IMR-90 (cell line): ENCODE measurements around the gene LINC00237. TPM values are rescaled to one million over a fixed set of nuclear protein-coding genes. Genes with fewer than 3 reads are reported as not detected.

Experiments
- ATAC-seq: fragments of 200-7000 bp; cut with Tn5 transposase; 2 replicates; pipeline ENCODE4 v1.9.1; 2020; ENCODE audit warnings: low read depth, mild to moderate bottlenecking, moderate library complexity
- BruUV-seq: library from RNA; stranded (reverse); fragments of 400-500 nt; replicated peaks from 2 replicates; lab custom pipeline; 2021; lab: Mats Ljungman, UMichigan
- CTCF ChIA-PET: fragments of 300-600 bp; formaldehyde crosslinking; extraction: SDS; loops from one replicate; lab custom pipeline; 2021; ENCODE audit warnings: antibody characterized with exemption; lab: Yijun Ruan, JAX
- POLR2A ChIA-PET: fragments of 300-600 bp; sonication (Branson Sonifier 250); formaldehyde crosslinking; loops from one replicate; lab custom pipeline; 2022; ENCODE audit warnings: antibody characterized with exemption; ENCODE audit not compliant: unreplicated experiment; lab: Charles Lee
- DNase-seq: peaks from one replicate; pipeline ENCODE4 v3.0.0; 2013
- H2AFZ ChIP-seq: replicated peaks from 2 replicates; pipeline ENCODE3; 2013; ENCODE audit warnings: low read length, mild to moderate bottlenecking; ENCODE audit not compliant: poor library complexity
- H2AK5ac ChIP-seq: 2 replicates; pipeline ENCODE4 v1.6.1; 2013; ENCODE audit warnings: low read depth, low read length, inconsistent platforms
- H2AK9ac ChIP-seq: replicated peaks from 2 replicates; pipeline ENCODE3; 2013; ENCODE audit warnings: mild to moderate bottlenecking, low read depth, low read length, moderate library complexity; ENCODE audit not compliant: poor library complexity
- H2BK120ac ChIP-seq: 2 replicates; pipeline ENCODE4 v1.6.1; 2013; ENCODE audit warnings: low read depth, low read length, inconsistent platforms
- H2BK15ac ChIP-seq: 3 replicates; pipeline ENCODE4 v1.6.1; 2013; ENCODE audit warnings: low read depth, low read length, inconsistent platforms
- H2BK20ac ChIP-seq: 2 replicates; pipeline ENCODE4 v1.6.1; 2013; ENCODE audit warnings: low read depth, mild to moderate bottlenecking, inconsistent platforms, low read length, moderate library complexity
- H2BK5ac ChIP-seq: 2 replicates; pipeline ENCODE4 v1.6.1; 2013; ENCODE audit warnings: mild to moderate bottlenecking, low read depth, low read length, inconsistent platforms; ENCODE audit not compliant: poor library complexity, severe bottlenecking
- H3K14ac ChIP-seq: replicated peaks from 2 replicates; pipeline ENCODE4 v1.6.1; 2013; ENCODE audit warnings: low read depth, low read length, inconsistent platforms
- H3K18ac ChIP-seq: 2 replicates; pipeline ENCODE4 v1.6.1; 2013; ENCODE audit warnings: low read depth, low read length, control low read depth
- H3K23ac ChIP-seq: 2 replicates; pipeline ENCODE4 v1.6.1; 2013; ENCODE audit warnings: low read depth, low read length, inconsistent platforms
- H3K27ac ChIP-seq: 2 replicates; pipeline ENCODE4 v1.5.1; 2013; ENCODE audit warnings: mild to moderate bottlenecking, control low read depth, low read length; ENCODE audit not compliant: insufficient read depth
- H3K27me3 ChIP-seq: 2 replicates; pipeline ENCODE4 v1.6.1; 2013; ENCODE audit warnings: low read length; ENCODE audit not compliant: control insufficient read depth, insufficient read depth
- H3K36me3 ChIP-seq: 2 replicates; pipeline ENCODE4 v1.6.1; 2013; ENCODE audit warnings: low read length, mixed read lengths; ENCODE audit not compliant: control insufficient read depth, insufficient read depth
- H3K4ac ChIP-seq: 2 replicates; pipeline ENCODE4 v1.6.1; 2013; ENCODE audit warnings: low read depth, low read length, inconsistent platforms
- H3K4me1 ChIP-seq: 2 replicates; pipeline ENCODE4 v1.6.1; 2013; ENCODE audit warnings: low read length, mixed read lengths; ENCODE audit not compliant: control insufficient read depth, insufficient read depth
- H3K4me2 ChIP-seq: 2 replicates; pipeline ENCODE4 v1.6.1; 2013; ENCODE audit warnings: low read depth, mild to moderate bottlenecking, control low read depth, low read length, moderate library complexity
- H3K4me3 ChIP-seq: 2 replicates; pipeline ENCODE4 v1.5.1; 2013; ENCODE audit warnings: low read depth, mild to moderate bottlenecking, control low read depth, low read length, moderate library complexity; ENCODE audit not compliant: insufficient read depth
- H3K56ac ChIP-seq: 2 replicates; pipeline ENCODE4 v1.6.1; 2013; ENCODE audit warnings: low read length, inconsistent platforms; ENCODE audit not compliant: insufficient read depth; ENCODE audit errors: extremely low read depth
- H3K79me1 ChIP-seq, 2 experiments: 2 replicates each; pipeline ENCODE4 v1.6.1; 2013; ENCODE audit warnings: low read length in 2 of 2, inconsistent platforms in 1 of 2, low read depth in 1 of 2
- H3K9ac ChIP-seq: 2 replicates; pipeline ENCODE4 v1.6.1; 2013; ENCODE audit warnings: low read depth, low read length, control low read depth
- H3K9me1 ChIP-seq: 2 replicates; pipeline ENCODE4 v1.6.1; 2013; ENCODE audit warnings: low read length, inconsistent platforms; ENCODE audit not compliant: insufficient read depth
- H3K9me3 ChIP-seq: 2 replicates; pipeline ENCODE4 v1.6.1; 2013; ENCODE audit warnings: low read length; ENCODE audit not compliant: control insufficient read depth, insufficient read depth
- H4K20me1 ChIP-seq: 2 replicates; pipeline ENCODE4 v1.6.1; 2013; ENCODE audit warnings: low read length, inconsistent platforms; ENCODE audit not compliant: insufficient read depth
- H4K5ac ChIP-seq: 2 replicates; pipeline ENCODE4 v1.6.1; 2013; ENCODE audit warnings: mild to moderate bottlenecking, low read depth, low read length, control low read depth
- H4K8ac ChIP-seq, 2 experiments: 2 replicates each; pipeline ENCODE4 v1.6.1; 2013; ENCODE audit warnings: low read depth in 2 of 2, low read length in 2 of 2, control low read depth in 1 of 2, inconsistent platforms in 1 of 2
- H4K91ac ChIP-seq: 2 replicates; pipeline ENCODE4 v1.6.1; 2013; ENCODE audit warnings: low read depth, low read length, inconsistent platforms; ENCODE audit not compliant: insufficient read depth
- BHLHE40 ChIP-seq: fragments of 150-350 bp; IDR thresholded peaks from 2 replicates; pipeline ENCODE4 v1.6.1; 2016; ENCODE audit warnings: mild to moderate bottlenecking, low read depth, low read length
- CEBPB ChIP-seq: IDR thresholded peaks from 2 replicates; pipeline ENCODE4 v1.6.1; 2012; ENCODE audit warnings: low read depth, low read length, improper control_type of control experiment
- CHD1 ChIP-seq: IDR thresholded peaks from 2 replicates; pipeline ENCODE4 v1.6.1; 2012; ENCODE audit warnings: low read depth, low read length, improper control_type of control experiment
- CTCF ChIP-seq: conservative IDR thresholded peaks from 2 replicates; pipeline ENCODE4 v1.5.1; 2012; ENCODE audit warnings: mild to moderate bottlenecking, low read depth, low read length, improper control_type of control experiment
- FOS ChIP-seq: fragments of 150-350 bp; IDR thresholded peaks from 2 replicates; pipeline ENCODE4 v1.6.1; 2016; ENCODE audit warnings: low read depth, low read length
- MAFK ChIP-seq: IDR thresholded peaks from 2 replicates; pipeline ENCODE4 v1.6.1; 2012; ENCODE audit warnings: low read depth, low read length, improper control_type of control experiment
- MAZ ChIP-seq: IDR thresholded peaks from 2 replicates; pipeline ENCODE4 v1.6.1; 2012; ENCODE audit warnings: low read depth, mild to moderate bottlenecking, low read length, improper control_type of control experiment, moderate library complexity, borderline replicate concordance
- MXI1 ChIP-seq: IDR thresholded peaks from 2 replicates; pipeline ENCODE4 v1.6.1; 2012; ENCODE audit warnings: low read depth, mild to moderate bottlenecking, low read length, moderate library complexity, borderline replicate concordance
- NFE2L2 ChIP-seq: fragments of 150-350 bp; IDR thresholded peaks from 2 replicates; pipeline ENCODE4 v1.6.1; 2016; ENCODE audit warnings: low read depth, mild to moderate bottlenecking, low read length
- POLR2A ChIP-seq: IDR thresholded peaks from 2 replicates; pipeline ENCODE4 v1.6.1; 2012; ENCODE audit warnings: mild to moderate bottlenecking, low read depth, low read length
- RAD21 ChIP-seq: IDR thresholded peaks from 2 replicates; pipeline ENCODE4 v1.6.1; 2012; ENCODE audit warnings: low read length, improper control_type of control experiment
- RCOR1 ChIP-seq: IDR thresholded peaks from 2 replicates; pipeline ENCODE4 v1.6.1; 2012; ENCODE audit warnings: mild to moderate bottlenecking, low read length, improper control_type of control experiment; ENCODE audit not compliant: insufficient replicate concordance
- RFX5 ChIP-seq: IDR thresholded peaks from 2 replicates; pipeline ENCODE4 v1.8.0; 2012; ENCODE audit warnings: low read depth, mild to moderate bottlenecking, low read length, moderate library complexity
- SMC3 ChIP-seq: fragments of 150-350 bp; IDR thresholded peaks from 2 replicates; pipeline ENCODE4 v1.6.1; 2016; ENCODE audit warnings: low read depth, mild to moderate bottlenecking, antibody characterized with exemption, low read length, moderate library complexity
- WGBS, 2 experiments: methylation state at CpG; one replicate each; pipeline versions ENCODE4 v1.1.5 to v1.1.7; 2013; ENCODE audit warnings: missing lambda C conversion rate in 2 of 2; ENCODE audit not compliant: insufficient read length in 1 of 2; ENCODE audit errors: extremely low coverage in 2 of 2; 5-methylcytosine and 5-hydroxymethylcytosine counted together
- dilution Hi-C: fragments of 300-500 bp; cut with HindIII; formaldehyde crosslinking; loops from one replicate; pipeline ENCODE4 v1.14.3; 2018; ENCODE audit warnings: low sequenced_read_pairs; ENCODE audit not compliant: unreplicated experiment
- in situ Hi-C: fragments of 300-500 bp; cut with MboI; formaldehyde crosslinking; loops from 3 replicates; pipeline ENCODE4 v1.14.3; 2019; ENCODE audit warnings: low sequenced_read_pairs, inconsistent platforms, mixed read lengths
- intact Hi-C: fragments of 100-400 bp; cut with micrococcal nuclease; formaldehyde crosslinking; loops from 2 replicates; pipeline ENCODE4 v1.10.0; 2022
- polyA plus RNA-seq, 3 experiments: library from polyadenylated mRNA; depleted of rRNA; stranded (reverse); fragments of >200 nt; gene quantifications; 2 replicates each; pipeline ENCODE4 v1.2.3, GENCODE V29; 2012; ENCODE audit warnings: low replicate concordance in 1 of 3
- total RNA-seq: library from RNA; depleted of rRNA; stranded (reverse); fragments of >200 nt; gene quantifications from 2 replicates; pipeline ENCODE4 v1.2.3, GENCODE V29; 2012
- TF ChIP-seq, protein P1 (sequence below): fragments of 150-350 bp; IDR thresholded peaks from 2 replicates; pipeline ENCODE4 v1.6.1; 2017; ENCODE audit warnings: mild to moderate bottlenecking, antibody characterized with exemption, low read length, low read depth
- TF ChIP-seq, protein P2 (sequence below): fragments of 150-350 bp; IDR thresholded peaks from 2 replicates; pipeline ENCODE4 v1.6.1; 2016; ENCODE audit warnings: low read depth, mild to moderate bottlenecking, low read length, moderate library complexity, borderline replicate concordance

Gene LINC00237
- total and polyA plus RNA-seq, 2 of the 4 experiments (the other 2 are of a cell fraction), result not detected

- Histone ChIP-seq H2BK20ac (no peak overlapping the region), H3K4me2 (no peak overlapping the region), H3K4me1 (no peaks in the 10 kb centered on the region), H3K79me1 (no peaks in the 10 kb centered on the region; a peak in 1 of 4 replicates), H2BK5ac (no peak overlapping the region), H4K91ac (no peak overlapping the region), H4K5ac (no peak overlapping the region), H3K4ac (no peak overlapping the region), H3K9me1 (peaks cover 5% of the 10 kb centered on the region; the same call in 1 of the 2 replicates), H3K4me3 (no peak overlapping the region), H3K27ac (no peak overlapping the region), H3K56ac (no peak overlapping the region), H4K8ac (no peak overlapping the region), H3K36me3 (peaks cover 13% of the 10 kb centered on the region), H2AFZ (no peak overlapping the region), H4K20me1 (no peaks in the 10 kb centered on the region), H3K18ac (no peak overlapping the region), H2AK5ac (no peak overlapping the region), H3K14ac (no peak overlapping the region), H2BK120ac (no peak overlapping the region), H3K9ac (no peak overlapping the region), H3K27me3 (no peaks in the 10 kb centered on the region), H2BK15ac (no peak overlapping the region), H2AK9ac (no peak overlapping the region), H3K9me3 (no peaks in the 10 kb centered on the region), H3K23ac (no peak overlapping the region)
- DNase-seq, result no peak
- ChIA-PET POLR2A (no interaction called here), CTCF (interaction anchor here (1.0 to 1.1 kb wide), 2 partner anchors 11 to 99 kb away, joined by 3 read pairs; no protein-coding TSS in a partner anchor)
- TF ChIP-seq FOS (no peak), CTCF (no peak), MAFK (no peak), CHD1 (no peak), CEBPB (no peak), POLR2A (no peak), NFE2L2 (no peak), BHLHE40 (no peak), SMC3 (no peak), RAD21 (no peak), RFX5 (no peak), MAZ (no peak), RCOR1 (no peak), MXI1 (no peak)
- TF ChIP-seq, protein P1, sequence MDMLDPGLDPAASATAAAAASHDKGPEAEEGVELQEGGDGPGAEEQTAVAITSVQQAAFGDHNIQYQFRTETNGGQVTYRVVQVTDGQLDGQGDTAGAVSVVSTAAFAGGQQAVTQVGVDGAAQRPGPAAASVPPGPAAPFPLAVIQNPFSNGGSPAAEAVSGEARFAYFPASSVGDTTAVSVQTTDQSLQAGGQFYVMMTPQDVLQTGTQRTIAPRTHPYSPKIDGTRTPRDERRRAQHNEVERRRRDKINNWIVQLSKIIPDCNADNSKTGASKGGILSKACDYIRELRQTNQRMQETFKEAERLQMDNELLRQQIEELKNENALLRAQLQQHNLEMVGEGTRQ, result no peak
- TF ChIP-seq, protein P2, sequence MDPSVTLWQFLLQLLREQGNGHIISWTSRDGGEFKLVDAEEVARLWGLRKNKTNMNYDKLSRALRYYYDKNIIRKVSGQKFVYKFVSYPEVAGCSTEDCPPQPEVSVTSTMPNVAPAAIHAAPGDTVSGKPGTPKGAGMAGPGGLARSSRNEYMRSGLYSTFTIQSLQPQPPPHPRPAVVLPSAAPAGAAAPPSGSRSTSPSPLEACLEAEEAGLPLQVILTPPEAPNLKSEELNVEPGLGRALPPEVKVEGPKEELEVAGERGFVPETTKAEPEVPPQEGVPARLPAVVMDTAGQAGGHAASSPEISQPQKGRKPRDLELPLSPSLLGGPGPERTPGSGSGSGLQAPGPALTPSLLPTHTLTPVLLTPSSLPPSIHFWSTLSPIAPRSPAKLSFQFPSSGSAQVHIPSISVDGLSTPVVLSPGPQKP, result no peak
- dilution Hi-C loops, result no loop called here
- ATAC-seq, result no peak
- intact Hi-C loops, result no loop called here
- BruUV-seq, result no TSS peak
- WGBS, 2 experiments, result no CpG with 5 or more reads among the region's 8 CpGs
- in situ Hi-C loops, result no loop called here
These were observed 30.0 kb upstream of the LINC00237 start for GRCh38 chr20:21136015-21136732.
